Coronary artery (tissue), 2 donors: Measurements from ENCODE around the gene TKFC.

Source experiments
- DNase-seq: peaks from one replicate; pipeline ENCODE4 v3.0.0-alpha.2; 2017; ENCODE audit warnings: low spot score
- H3K27ac ChIP-seq, 2 donors: fragments of 200-600 bp; sonication (generic); one replicate each; pipeline ENCODE4 v1.5.1; 2016 to 2019
- H3K4me3 ChIP-seq: fragments of 200-600 bp; sonication (generic); 2 replicates; pipeline ENCODE4 v1.5.1; 2016; ENCODE audit warnings: mild to moderate bottlenecking, moderate library complexity
- TF ChIP-seq, protein P1 (sequence below): fragments of 200-600 bp; sonication (generic); IDR thresholded peaks from one replicate; pipeline ENCODE4 v1.5.1; 2019; ENCODE audit warnings: antibody characterized with exemption

The TKFC gene

DNA sequence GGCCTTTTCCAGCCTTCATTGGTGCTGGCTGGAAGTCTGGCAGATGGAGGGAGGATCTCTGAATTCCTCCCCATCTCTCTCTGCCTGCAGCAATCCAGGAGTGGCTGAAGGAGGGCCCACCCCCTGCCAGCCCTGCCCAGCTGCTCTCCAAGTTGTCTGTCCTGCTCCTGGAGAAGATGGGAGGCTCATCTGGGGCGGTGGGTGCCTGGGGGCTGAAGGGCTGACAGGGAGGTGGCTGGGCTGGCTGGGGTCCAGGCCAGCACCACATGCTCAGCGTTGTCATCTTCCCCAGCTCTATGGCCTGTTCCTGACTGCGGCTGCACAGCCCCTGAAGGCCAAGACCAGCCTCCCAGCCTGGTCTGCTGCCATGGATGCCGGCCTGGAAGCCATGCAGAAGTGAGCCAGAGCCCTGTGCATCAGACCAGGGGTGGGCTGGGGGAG is 12.2 kb downstream of the TKFC start:
- DNase-seq: peak; percentile 69
- TF ChIP-seq, protein P1, sequence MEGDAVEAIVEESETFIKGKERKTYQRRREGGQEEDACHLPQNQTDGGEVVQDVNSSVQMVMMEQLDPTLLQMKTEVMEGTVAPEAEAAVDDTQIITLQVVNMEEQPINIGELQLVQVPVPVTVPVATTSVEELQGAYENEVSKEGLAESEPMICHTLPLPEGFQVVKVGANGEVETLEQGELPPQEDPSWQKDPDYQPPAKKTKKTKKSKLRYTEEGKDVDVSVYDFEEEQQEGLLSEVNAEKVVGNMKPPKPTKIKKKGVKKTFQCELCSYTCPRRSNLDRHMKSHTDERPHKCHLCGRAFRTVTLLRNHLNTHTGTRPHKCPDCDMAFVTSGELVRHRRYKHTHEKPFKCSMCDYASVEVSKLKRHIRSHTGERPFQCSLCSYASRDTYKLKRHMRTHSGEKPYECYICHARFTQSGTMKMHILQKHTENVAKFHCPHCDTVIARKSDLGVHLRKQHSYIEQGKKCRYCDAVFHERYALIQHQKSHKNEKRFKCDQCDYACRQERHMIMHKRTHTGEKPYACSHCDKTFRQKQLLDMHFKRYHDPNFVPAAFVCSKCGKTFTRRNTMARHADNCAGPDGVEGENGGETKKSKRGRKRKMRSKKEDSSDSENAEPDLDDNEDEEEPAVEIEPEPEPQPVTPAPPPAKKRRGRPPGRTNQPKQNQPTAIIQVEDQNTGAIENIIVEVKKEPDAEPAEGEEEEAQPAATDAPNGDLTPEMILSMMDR: no peak
- no peak overlapping the region for H3K4me3 ChIP-seq
- H3K27ac ChIP-seq: peak overlapping the region in 1 of 2 donors; percentile 15

- Histone ChIP-seq H3K27ac (no peak overlapping the region), H3K4me3 (no peak overlapping the region)
- TF ChIP-seq, protein P1: no peak
- no peak for DNase-seq
These were observed 13.2 kb downstream of the TKFC start for GRCh38 chr11:61345954-61346843.

GRCh38 chr11:61347916-61348461 is 15.0 kb downstream of the TKFC start:
- Histone ChIP-seq H3K4me3 (no peak overlapping the region), H3K27ac (peak overlapping the region in 1 of 2 donors; percentile 31)
- TF ChIP-seq, protein P1: no peak
- peak; percentile 74 for DNase-seq

- peak; percentile 59 for DNase-seq
- no peak overlapping the region for H3K27ac ChIP-seq
- TF ChIP-seq, protein P1: no peak
These were observed 16.2 kb downstream of the TKFC start for GRCh38 chr11:61349189-61349751.

DNA sequence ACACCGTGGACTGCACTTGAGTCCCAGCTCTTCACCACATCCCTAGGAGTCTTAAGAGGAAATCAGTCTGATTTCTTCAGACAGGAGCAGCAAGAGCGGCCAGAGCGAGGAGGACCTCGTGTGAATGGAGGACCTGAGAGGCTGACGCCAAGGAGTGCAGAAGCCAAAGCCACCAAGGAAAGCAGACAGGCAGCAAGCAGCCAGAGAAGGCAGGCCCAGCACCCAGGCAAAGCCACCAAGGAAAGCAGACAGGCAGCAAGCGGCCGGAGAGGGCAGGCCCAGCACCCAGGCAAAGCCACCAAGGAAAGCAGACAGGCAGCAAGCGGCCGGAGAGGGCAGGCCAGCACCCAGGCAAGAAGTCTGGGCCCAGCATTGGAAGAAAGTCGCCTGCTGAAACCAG is 16.9 kb downstream of the TKFC start:
- Histone ChIP-seq H3K27ac (no peak overlapping the region), H3K4me3 (no peak overlapping the region)
- DNase-seq: no peak
- TF ChIP-seq, protein P1: no peak

More at GRCh38 chr11:61349189-61349751, 16.2 kb downstream of the TKFC start:
- no peak overlapping the region for H3K4me3 ChIP-seq

DNA sequence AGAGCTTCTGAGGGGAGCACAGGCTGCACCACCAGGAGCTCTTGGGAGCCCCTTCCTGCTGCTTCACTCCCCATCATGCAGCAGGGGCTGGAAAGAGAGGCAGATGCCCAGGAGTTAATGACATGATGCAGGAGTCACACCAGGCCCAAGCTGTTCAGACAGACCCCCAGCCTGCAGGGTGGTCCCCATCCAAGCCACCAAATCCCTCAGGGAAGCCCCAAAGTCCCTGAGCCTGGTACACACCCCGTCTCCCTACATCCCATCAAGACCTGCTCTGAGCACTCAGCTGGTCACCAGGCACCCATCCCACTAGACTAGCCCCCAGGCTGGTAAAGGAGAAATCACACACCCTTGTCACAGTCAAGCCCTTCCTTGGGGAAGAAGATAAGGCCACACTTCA is 17.3 kb downstream of the TKFC start:
- no peak for DNase-seq
- no peak overlapping the region for H3K4me3 ChIP-seq
- TF ChIP-seq, protein P1: no peak
- no peak overlapping the region for H3K27ac ChIP-seq
